GM19324 (cell line): ENCODE results near the gene GALNT15.

Experiments
- ATAC-seq: cut with Tn5 transposase; IDR thresholded peaks from one replicate; pipeline ENCODE4 v1.9.1; 2021; ENCODE audit warnings: mild to moderate bottlenecking, moderate library complexity; ENCODE audit not compliant: unreplicated experiment, low FRiP score

Gene GALNT15

GRCh38 chr3:16219777-16220176 lies 45.3 kb downstream of the GALNT15 start:
- no peak for ATAC-seq

GRCh38 chr3:16221990-16222389 lies 47.5 kb downstream of the GALNT15 start:
- ATAC-seq = no peak

GRCh38 chr3:16222547-16222946 lies 48.1 kb downstream of the GALNT15 start:
- no peak for ATAC-seq

- no peak for ATAC-seq
Measured at GRCh38 chr3:16224325-16224724, 49.8 kb downstream of the GALNT15 start.

GRCh38 chr3:16227566-16227965 lies 53.1 kb downstream of the GALNT15 start:
- no peak for ATAC-seq

- ATAC-seq = no peak
Measured at GRCh38 chr3:16229681-16230080, 55.2 kb downstream of the GALNT15 start.

- ATAC-seq = no peak
Measured at GRCh38 chr3:16231983-16232382, 57.5 kb downstream of the GALNT15 start.

GRCh38 chr3:16233806-16234205 lies 59.3 kb downstream of the GALNT15 start:
- no peak for ATAC-seq

- ATAC-seq = no peak
Measured at GRCh38 chr3:16234281-16234680, 59.8 kb downstream of the GALNT15 start.

- ATAC-seq = no peak
Measured at GRCh38 chr3:16236030-16236639, 61.7 kb downstream of the GALNT15 start.

GRCh38 chr3:16236856-16237393 lies 62.4 kb downstream of the GALNT15 start:
- no peak for ATAC-seq

GRCh38 chr3:16239086-16239770 lies 64.7 kb downstream of the GALNT15 start:
- ATAC-seq = no peak

GRCh38 chr3:16239780-16240179 lies 65.3 kb downstream of the GALNT15 start:
- ATAC-seq = no peak

GRCh38 chr3:16240229-16241023 lies 65.9 kb downstream of the GALNT15 start:
- no peak for ATAC-seq

GRCh38 chr3:16241225-16241624 lies 66.7 kb downstream of the GALNT15 start:
- no peak for ATAC-seq

- ATAC-seq = no peak
Measured at GRCh38 chr3:16242177-16242576, 67.7 kb downstream of the GALNT15 start.

- ATAC-seq = no peak
Measured at GRCh38 chr3:16243706-16244490, 69.4 kb downstream of the GALNT15 start.

- no peak for ATAC-seq
Measured at GRCh38 chr3:16245609-16246008, 71.1 kb downstream of the GALNT15 start.

GRCh38 chr3:16247282-16248061 lies 73.0 kb downstream of the GALNT15 start:
- peak; percentile 76 for ATAC-seq

GRCh38 chr3:16248556-16248955 lies 74.1 kb downstream of the GALNT15 start:
- no peak for ATAC-seq
